IMR-90 (cell line): ENCODE data around the gene NFRKB. TPM values are rescaled to one million over a fixed set of nuclear protein-coding genes. Genes with fewer than 3 reads are reported as not detected.

ENCODE experiments used
- ATAC-seq: fragments of 200-7000 bp; cut with Tn5 transposase; 2 replicates; pipeline ENCODE4 v1.9.1; 2020; ENCODE audit warnings: low read depth, mild to moderate bottlenecking, moderate library complexity
- BruUV-seq: library from RNA; stranded (reverse); fragments of 400-500 nt; replicated peaks from 2 replicates; lab custom pipeline; 2021; lab: Mats Ljungman, UMichigan
- CTCF ChIA-PET: fragments of 300-600 bp; formaldehyde crosslinking; extraction: SDS; loops from one replicate; lab custom pipeline; 2021; ENCODE audit warnings: antibody characterized with exemption; lab: Yijun Ruan, JAX
- POLR2A ChIA-PET: fragments of 300-600 bp; sonication (Branson Sonifier 250); formaldehyde crosslinking; loops from one replicate; lab custom pipeline; 2022; ENCODE audit warnings: antibody characterized with exemption; ENCODE audit not compliant: unreplicated experiment; lab: Charles Lee
- DNase-seq: peaks from one replicate; pipeline ENCODE4 v3.0.0; 2013
- H2AFZ ChIP-seq: replicated peaks from 2 replicates; pipeline ENCODE3; 2013; ENCODE audit warnings: low read length, mild to moderate bottlenecking; ENCODE audit not compliant: poor library complexity
- H2AK5ac ChIP-seq: 2 replicates; pipeline ENCODE4 v1.6.1; 2013; ENCODE audit warnings: low read depth, low read length, inconsistent platforms
- H2AK9ac ChIP-seq: replicated peaks from 2 replicates; pipeline ENCODE3; 2013; ENCODE audit warnings: mild to moderate bottlenecking, low read depth, low read length, moderate library complexity; ENCODE audit not compliant: poor library complexity
- H2BK120ac ChIP-seq: 2 replicates; pipeline ENCODE4 v1.6.1; 2013; ENCODE audit warnings: low read depth, low read length, inconsistent platforms
- H2BK15ac ChIP-seq: 3 replicates; pipeline ENCODE4 v1.6.1; 2013; ENCODE audit warnings: low read depth, low read length, inconsistent platforms
- H2BK20ac ChIP-seq: 2 replicates; pipeline ENCODE4 v1.6.1; 2013; ENCODE audit warnings: low read depth, mild to moderate bottlenecking, inconsistent platforms, low read length, moderate library complexity
- H2BK5ac ChIP-seq: 2 replicates; pipeline ENCODE4 v1.6.1; 2013; ENCODE audit warnings: mild to moderate bottlenecking, low read depth, low read length, inconsistent platforms; ENCODE audit not compliant: poor library complexity, severe bottlenecking
- H3K14ac ChIP-seq: replicated peaks from 2 replicates; pipeline ENCODE4 v1.6.1; 2013; ENCODE audit warnings: low read depth, low read length, inconsistent platforms
- H3K18ac ChIP-seq: 2 replicates; pipeline ENCODE4 v1.6.1; 2013; ENCODE audit warnings: low read depth, low read length, control low read depth
- H3K23ac ChIP-seq: 2 replicates; pipeline ENCODE4 v1.6.1; 2013; ENCODE audit warnings: low read depth, low read length, inconsistent platforms
- H3K27ac ChIP-seq: 2 replicates; pipeline ENCODE4 v1.5.1; 2013; ENCODE audit warnings: mild to moderate bottlenecking, control low read depth, low read length; ENCODE audit not compliant: insufficient read depth
- H3K27me3 ChIP-seq: 2 replicates; pipeline ENCODE4 v1.6.1; 2013; ENCODE audit warnings: low read length; ENCODE audit not compliant: control insufficient read depth, insufficient read depth
- H3K36me3 ChIP-seq: 2 replicates; pipeline ENCODE4 v1.6.1; 2013; ENCODE audit warnings: low read length, mixed read lengths; ENCODE audit not compliant: control insufficient read depth, insufficient read depth
- H3K4ac ChIP-seq: 2 replicates; pipeline ENCODE4 v1.6.1; 2013; ENCODE audit warnings: low read depth, low read length, inconsistent platforms
- H3K4me1 ChIP-seq: 2 replicates; pipeline ENCODE4 v1.6.1; 2013; ENCODE audit warnings: low read length, mixed read lengths; ENCODE audit not compliant: control insufficient read depth, insufficient read depth
- H3K4me2 ChIP-seq: 2 replicates; pipeline ENCODE4 v1.6.1; 2013; ENCODE audit warnings: low read depth, mild to moderate bottlenecking, control low read depth, low read length, moderate library complexity
- H3K4me3 ChIP-seq: 2 replicates; pipeline ENCODE4 v1.5.1; 2013; ENCODE audit warnings: low read depth, mild to moderate bottlenecking, control low read depth, low read length, moderate library complexity; ENCODE audit not compliant: insufficient read depth
- H3K56ac ChIP-seq: 2 replicates; pipeline ENCODE4 v1.6.1; 2013; ENCODE audit warnings: low read length, inconsistent platforms; ENCODE audit not compliant: insufficient read depth; ENCODE audit errors: extremely low read depth
- H3K79me1 ChIP-seq, 2 experiments: 2 replicates each; pipeline ENCODE4 v1.6.1; 2013; ENCODE audit warnings: low read length in 2 of 2, inconsistent platforms in 1 of 2, low read depth in 1 of 2
- H3K9ac ChIP-seq: 2 replicates; pipeline ENCODE4 v1.6.1; 2013; ENCODE audit warnings: low read depth, low read length, control low read depth
- H3K9me1 ChIP-seq: 2 replicates; pipeline ENCODE4 v1.6.1; 2013; ENCODE audit warnings: low read length, inconsistent platforms; ENCODE audit not compliant: insufficient read depth
- H3K9me3 ChIP-seq: 2 replicates; pipeline ENCODE4 v1.6.1; 2013; ENCODE audit warnings: low read length; ENCODE audit not compliant: control insufficient read depth, insufficient read depth
- H4K20me1 ChIP-seq: 2 replicates; pipeline ENCODE4 v1.6.1; 2013; ENCODE audit warnings: low read length, inconsistent platforms; ENCODE audit not compliant: insufficient read depth
- H4K5ac ChIP-seq: 2 replicates; pipeline ENCODE4 v1.6.1; 2013; ENCODE audit warnings: mild to moderate bottlenecking, low read depth, low read length, control low read depth
- H4K8ac ChIP-seq, 2 experiments: 2 replicates each; pipeline ENCODE4 v1.6.1; 2013; ENCODE audit warnings: low read depth in 2 of 2, low read length in 2 of 2, control low read depth in 1 of 2, inconsistent platforms in 1 of 2
- H4K91ac ChIP-seq: 2 replicates; pipeline ENCODE4 v1.6.1; 2013; ENCODE audit warnings: low read depth, low read length, inconsistent platforms; ENCODE audit not compliant: insufficient read depth
- CHD1 ChIP-seq: IDR thresholded peaks from 2 replicates; pipeline ENCODE4 v1.6.1; 2012; ENCODE audit warnings: low read depth, low read length, improper control_type of control experiment
- RAD21 ChIP-seq: IDR thresholded peaks from 2 replicates; pipeline ENCODE4 v1.6.1; 2012; ENCODE audit warnings: low read length, improper control_type of control experiment
- RFX5 ChIP-seq: IDR thresholded peaks from 2 replicates; pipeline ENCODE4 v1.8.0; 2012; ENCODE audit warnings: low read depth, mild to moderate bottlenecking, low read length, moderate library complexity
- WGBS, 2 experiments: methylation state at CpG; one replicate each; pipeline versions ENCODE4 v1.1.5 to v1.1.7; 2013; ENCODE audit warnings: missing lambda C conversion rate in 2 of 2; ENCODE audit not compliant: insufficient read length in 1 of 2; ENCODE audit errors: extremely low coverage in 2 of 2; 5-methylcytosine and 5-hydroxymethylcytosine counted together
- dilution Hi-C: fragments of 300-500 bp; cut with HindIII; formaldehyde crosslinking; loops from one replicate; pipeline ENCODE4 v1.14.3; 2018; ENCODE audit warnings: low sequenced_read_pairs; ENCODE audit not compliant: unreplicated experiment
- in situ Hi-C: fragments of 300-500 bp; cut with MboI; formaldehyde crosslinking; loops from 3 replicates; pipeline ENCODE4 v1.14.3; 2019; ENCODE audit warnings: low sequenced_read_pairs, inconsistent platforms, mixed read lengths
- intact Hi-C: fragments of 100-400 bp; cut with micrococcal nuclease; formaldehyde crosslinking; loops from 2 replicates; pipeline ENCODE4 v1.10.0; 2022
- polyA plus RNA-seq, 3 experiments: library from polyadenylated mRNA; depleted of rRNA; stranded (reverse); fragments of >200 nt; gene quantifications; 2 replicates each; pipeline ENCODE4 v1.2.3, GENCODE V29; 2012; ENCODE audit warnings: low replicate concordance in 1 of 3
- total RNA-seq: library from RNA; depleted of rRNA; stranded (reverse); fragments of >200 nt; gene quantifications from 2 replicates; pipeline ENCODE4 v1.2.3, GENCODE V29; 2012

NFRKB gene
- total and polyA plus RNA-seq, 2 of the 4 experiments (the other 2 are of a cell fraction), result 15.2 to 28.9 TPM

DNA sequence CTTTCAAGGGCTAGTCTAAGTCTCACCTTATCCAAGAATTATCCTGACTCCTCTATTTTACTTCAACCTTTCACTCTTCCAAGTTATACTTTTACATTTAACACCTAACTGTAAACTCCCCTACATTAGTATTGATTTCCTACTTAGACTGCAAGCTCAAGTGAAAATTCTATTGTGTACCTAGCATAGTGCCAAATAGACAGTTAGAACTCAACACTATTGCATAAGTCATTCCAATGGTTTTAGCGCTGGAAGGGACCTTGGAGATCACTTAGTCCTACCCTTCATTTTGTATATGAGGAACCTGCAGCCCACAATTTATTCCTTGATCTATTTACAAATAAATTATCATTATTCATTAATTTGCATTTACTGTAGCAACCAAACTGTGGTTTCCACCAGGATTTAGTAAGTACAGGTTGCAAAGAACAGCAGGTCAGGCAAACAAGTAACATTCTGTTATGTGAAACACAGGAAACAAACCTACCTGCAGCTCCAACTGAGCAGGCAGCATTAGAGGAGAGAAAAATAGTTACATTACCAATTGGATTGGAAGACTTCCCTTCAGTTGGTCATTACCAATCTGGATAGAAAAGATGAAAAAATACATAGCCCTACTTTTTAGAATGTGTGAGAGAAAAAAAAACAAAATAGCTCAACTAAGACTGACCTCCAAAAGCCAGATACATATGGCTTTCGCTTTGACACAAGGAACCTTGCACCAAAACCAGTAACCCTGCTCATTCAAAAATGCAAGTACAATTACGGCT lies 33.7 kb upstream of the NFRKB start:
- H3K14ac ChIP-seq, result no peak overlapping the region
- H2AK5ac ChIP-seq, result no peak overlapping the region
- H3K9me1 ChIP-seq, result 0 out of 2 replicates have a peak, but pooled peaks cover 3% of the 10 kb centered on the region
- peaks cover 13% of the 10 kb centered on the region for H3K36me3 ChIP-seq
- CTCF ChIA-PET, result interaction anchor here (1.1 to 3.9 kb wide), 2 partner anchors 126 to 203 kb away, joined by 3 to 11 read pairs; no protein-coding TSS in a partner anchor
- H3K9ac ChIP-seq, result no peak overlapping the region
- no peak overlapping the region for H4K91ac ChIP-seq
- intact Hi-C loops (no loop called here), in situ Hi-C loops (loop anchor here (5.0 kb wide), 1 partner anchor 203 kb away; no protein-coding TSS in a partner anchor), dilution Hi-C loops (loop anchor here (25.0 kb wide), 1 partner anchor 208 kb away; no protein-coding TSS in a partner anchor)
- no peak overlapping the region for H3K23ac ChIP-seq
- no peak overlapping the region for H3K18ac ChIP-seq
- no peaks in the 10 kb centered on the region for H3K27me3 ChIP-seq
- no peak overlapping the region for H4K5ac ChIP-seq
- H3K27ac ChIP-seq, result no peak overlapping the region
- H2BK20ac ChIP-seq, result no peak overlapping the region
- H2BK15ac ChIP-seq, result no peak overlapping the region
- no peak overlapping the region for H3K4me3 ChIP-seq
- no peaks in the 10 kb centered on the region for H3K9me3 ChIP-seq
- no peak overlapping the region for H3K56ac ChIP-seq
- DNase-seq (no peak), ATAC-seq (no peak)
- H3K79me1 ChIP-seq, result no peaks in the 10 kb centered on the region
- H4K8ac ChIP-seq, result no peak overlapping the region
- no peak overlapping the region for H2AK9ac ChIP-seq
- no peak overlapping the region for H2AFZ ChIP-seq
- H3K4me2 ChIP-seq, result no peak overlapping the region
- TF ChIP-seq RAD21 (no peak), RFX5 (no peak), CHD1 (no peak)
- H3K4ac ChIP-seq, result no peak overlapping the region
- H4K20me1 ChIP-seq, result no peaks in the 10 kb centered on the region
- WGBS, 2 experiments, result no CpG with 5 or more reads among the region's 3 CpGs
- POLR2A ChIA-PET, result no interaction called here
- no TSS peak for BruUV-seq
- H2BK5ac ChIP-seq, result no peak overlapping the region
- H2BK120ac ChIP-seq, result no peak overlapping the region
- H3K4me1 ChIP-seq, result no peaks in the 10 kb centered on the region
